Right renal pelvis (tissue), 4 donors: ENCODE measurements around the gene MIER3. TPM values are rescaled to one million over a fixed set of nuclear protein-coding genes. Genes with fewer than 3 reads are reported as not detected.

Experiments used
- DNase-seq, 4 donors: peaks; one replicate each; pipeline ENCODE4 v3.0.0-alpha.2; 2013; ENCODE audit warnings: low read depth in 4 of 4, low spot score in 3 of 4, missing footprints in 1 of 4
- polyA plus RNA-seq, 4 donors: library from polyadenylated mRNA; unstranded; fragments of 120-200 nt; gene quantifications; one replicate each; pipeline ENCODE4 v1.2.1, GENCODE V29; 2013; ENCODE audit not compliant: insufficient read length in 4 of 4

MIER3 gene
- polyA plus RNA-seq, 4 donors: 31.4 to 44.2 (median 40.4) TPM

DNA sequence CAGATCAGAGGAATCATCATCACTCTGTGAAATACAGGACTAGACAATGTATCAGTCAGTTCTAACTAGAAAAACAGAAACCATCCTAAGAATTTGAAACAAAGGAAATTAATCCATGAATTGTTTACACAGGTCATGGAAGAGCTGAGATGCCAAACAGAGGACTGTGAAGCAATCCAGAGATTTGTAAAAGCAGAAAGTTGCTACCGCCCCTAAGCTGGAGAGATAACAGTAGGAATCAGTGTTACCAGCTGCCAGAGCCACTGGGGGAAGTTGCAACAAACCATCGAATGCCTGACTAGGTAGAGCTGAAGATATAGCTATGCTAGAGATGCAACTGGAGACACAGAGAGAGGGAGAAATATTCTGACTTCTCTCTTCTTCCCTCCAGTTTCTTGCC lies 10.4 kb upstream of the MIER3 start:
- DNase-seq: no peak

DNA sequence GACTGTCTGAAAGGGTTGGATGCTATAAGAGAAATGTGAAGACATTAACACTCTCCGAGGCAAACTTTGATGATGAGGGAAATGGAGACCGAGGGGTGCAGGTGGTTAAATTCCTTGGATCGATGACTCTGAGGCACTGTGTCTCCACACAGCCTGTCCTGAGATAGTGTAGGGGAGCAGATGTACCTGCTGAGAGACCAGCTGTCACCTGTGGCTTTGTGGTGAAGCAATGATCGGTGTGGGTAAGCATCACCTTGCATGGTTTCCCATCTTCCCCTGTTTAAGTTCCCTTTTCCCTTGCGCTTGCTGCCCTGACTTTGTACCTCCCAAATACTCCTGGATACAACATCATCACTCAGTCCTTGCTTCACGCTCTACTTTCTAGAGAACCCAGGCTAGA lies 9.8 kb upstream of the MIER3 start:
- no peak for DNase-seq

DNA sequence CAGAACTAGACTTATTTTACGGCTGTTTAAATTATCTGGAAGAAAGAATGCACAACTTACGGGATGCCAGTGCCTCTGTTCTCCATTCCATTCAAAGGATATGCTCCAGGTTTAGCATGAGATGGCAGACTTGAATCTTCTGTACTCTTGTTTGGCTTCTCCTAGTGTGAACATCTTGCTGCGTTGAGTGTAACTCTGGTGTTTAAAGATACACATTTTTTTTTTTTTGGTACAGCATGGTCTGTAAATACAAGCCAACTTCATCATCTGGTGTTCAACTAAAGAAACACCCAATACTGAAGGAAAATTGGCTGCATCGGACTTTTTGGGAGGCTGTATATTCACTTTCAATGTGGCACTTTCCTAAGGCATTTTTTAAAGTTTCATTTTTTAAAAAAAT lies 7.4 kb upstream of the MIER3 start:
- DNase-seq: no peak

DNA sequence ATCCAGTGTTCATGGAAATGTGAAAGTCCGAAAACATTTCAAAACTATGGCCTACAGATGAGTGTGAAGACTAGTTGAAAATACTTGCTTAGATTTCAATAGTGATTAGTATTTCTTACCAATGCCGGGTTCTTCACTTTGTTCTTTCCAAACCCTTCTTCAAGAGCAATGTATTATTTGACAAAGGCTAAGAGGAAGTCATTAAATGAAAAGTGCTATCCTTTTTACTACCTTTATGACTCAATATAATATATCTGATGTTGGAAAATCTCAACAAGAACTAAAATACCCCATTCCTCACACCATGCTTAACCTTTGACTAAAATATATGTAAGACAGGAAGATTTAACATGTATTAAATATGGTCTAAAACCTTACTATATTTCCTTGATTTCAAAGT lies 6.7 kb upstream of the MIER3 start:
- no peak for DNase-seq

DNA sequence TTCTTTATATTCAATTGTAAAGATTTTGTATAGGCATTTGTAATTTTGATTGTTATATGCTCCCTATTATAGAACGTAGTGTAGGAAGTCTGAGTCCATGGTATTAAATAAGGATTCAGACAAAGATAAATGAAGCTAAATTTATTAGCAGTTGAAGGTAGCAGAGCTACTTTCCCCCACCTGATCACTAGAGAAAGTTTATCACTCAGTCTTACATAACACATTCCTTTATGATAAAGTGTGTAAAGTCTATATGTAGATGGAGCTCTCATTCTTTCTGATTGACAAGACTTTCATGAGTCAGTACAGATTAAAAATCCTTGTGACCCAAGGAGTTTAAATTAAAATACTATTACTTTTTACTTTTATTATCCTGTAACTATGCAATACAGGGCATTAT lies 2.3 kb upstream of the MIER3 start:
- no peak for DNase-seq

DNA sequence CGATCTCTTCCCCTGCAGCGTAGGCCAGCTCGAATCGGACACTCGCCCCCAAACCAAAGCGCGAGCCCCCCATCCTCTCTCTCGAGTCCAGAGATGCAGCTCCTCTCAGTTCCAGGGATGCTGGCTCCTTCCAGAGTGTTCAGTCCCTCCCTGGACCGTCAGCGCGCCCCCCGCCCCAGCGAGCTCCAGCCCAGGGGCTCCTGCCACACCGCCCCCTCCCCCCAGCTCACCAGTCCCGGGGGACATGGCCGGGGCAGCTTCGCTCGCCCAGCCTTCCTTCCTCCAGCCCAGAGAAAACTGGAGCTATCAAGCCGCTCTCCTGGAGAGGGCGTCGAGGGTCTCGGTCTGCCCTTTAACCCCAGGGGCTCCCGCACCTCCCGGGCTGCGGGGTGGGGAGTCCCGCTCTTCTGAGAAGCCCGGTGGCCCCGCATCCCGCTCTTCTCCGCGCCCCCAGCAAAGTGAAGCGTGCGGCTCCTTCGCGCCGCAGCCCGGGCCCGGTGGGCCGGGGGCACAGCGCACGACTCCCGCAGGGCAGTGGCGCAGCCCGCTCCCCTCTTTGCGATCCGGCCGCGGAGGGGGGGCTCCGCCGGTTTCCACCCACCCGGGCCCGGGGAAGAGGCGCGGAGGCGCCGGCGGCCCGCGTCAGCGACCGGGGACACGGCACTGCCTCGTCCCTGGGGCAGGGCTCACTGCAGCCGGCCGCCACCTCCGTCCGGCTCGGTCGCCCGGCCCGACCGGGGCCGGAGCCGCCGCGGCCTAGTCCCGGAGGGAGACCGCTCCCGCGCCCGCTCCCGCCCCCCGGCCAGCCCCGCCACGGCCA lies 587 bp downstream of the MIER3 start:
- DNase-seq: peak; percentile 15 to 41 (median 22)

DNA sequence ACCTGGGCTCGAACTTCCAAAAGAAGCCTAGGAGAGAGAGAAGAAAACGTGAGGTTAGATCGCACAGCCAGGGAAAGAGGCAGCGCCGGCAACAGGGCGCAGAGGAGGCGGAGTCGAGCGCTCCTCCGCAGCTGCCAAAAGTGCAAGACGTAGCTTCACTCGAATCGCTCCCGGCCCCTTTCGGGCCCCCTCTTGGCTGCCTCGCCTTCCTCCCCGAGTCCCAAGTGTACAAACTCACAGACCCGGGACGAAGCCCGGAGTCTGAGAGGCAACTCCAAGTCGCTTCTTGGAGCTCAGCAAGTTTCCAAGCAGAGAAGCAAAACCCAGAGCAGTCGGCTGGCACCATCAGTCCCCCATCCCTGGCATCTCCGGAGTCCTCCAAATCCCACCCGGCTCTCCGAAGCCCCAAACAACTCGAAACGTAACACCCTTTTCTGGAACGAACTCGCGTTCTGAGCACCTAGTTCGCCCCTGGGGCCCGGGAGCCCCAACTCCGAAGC lies 1.2 kb downstream of the MIER3 start:
- DNase-seq: peak; percentile 42 to 69 (median 62)

DNA sequence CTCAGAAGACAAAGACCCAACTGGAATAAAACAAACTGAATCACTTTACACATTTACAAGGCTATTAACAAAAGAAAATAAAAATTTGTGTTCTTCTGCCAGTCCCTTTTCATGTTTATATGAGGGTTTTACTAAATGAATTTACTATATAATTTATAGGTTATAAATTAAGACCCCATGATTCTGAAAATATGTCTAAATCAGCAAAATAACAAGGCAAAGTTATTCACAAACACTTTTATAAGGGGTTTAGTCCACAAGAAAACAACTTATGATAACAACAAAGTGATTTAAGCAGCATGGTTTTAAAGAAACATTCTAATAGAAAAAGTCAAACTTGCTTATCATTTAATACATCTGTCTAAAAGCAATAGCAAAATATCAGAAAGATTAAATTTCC lies 4.9 kb downstream of the MIER3 start:
- DNase-seq: no peak

DNA sequence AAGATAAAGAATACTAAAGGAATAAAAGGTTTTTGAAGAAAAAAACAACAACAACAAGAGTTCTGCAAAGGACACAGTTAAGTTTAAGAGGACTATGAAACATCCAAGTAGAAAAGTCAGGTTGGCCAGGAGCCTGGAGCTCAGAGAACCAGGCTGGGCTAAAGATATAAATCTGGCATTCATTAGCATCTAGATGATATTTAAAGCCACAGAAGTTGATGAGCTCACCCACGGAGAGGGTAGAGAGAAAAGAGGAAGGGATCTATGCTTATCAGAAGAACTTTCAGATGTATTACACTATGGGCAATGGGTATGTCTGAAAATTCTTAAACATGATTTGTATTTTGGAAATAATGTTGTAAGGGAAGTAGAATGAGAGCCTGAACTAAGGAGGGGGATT lies 9.9 kb downstream of the MIER3 start:
- no peak for DNase-seq

DNA sequence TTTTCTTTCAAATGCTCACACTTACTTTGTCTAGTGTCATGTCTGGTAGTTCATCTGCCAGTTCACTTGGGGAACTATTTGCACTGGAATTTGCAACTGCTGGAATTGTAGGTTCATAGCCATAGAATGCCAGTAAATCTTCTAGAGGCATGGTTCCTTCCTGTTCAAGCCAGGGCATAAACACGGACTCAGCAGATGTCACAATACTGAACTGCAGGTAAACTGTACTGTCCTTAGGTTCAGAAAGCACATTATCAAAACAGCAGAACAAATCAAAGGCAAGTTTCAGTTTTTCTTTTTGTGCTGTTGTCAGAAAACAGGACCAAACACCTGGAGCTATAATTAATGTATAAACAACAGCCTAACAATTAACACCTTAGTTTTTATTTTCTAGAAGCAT lies 13.1 kb downstream of the MIER3 start:
- DNase-seq: no peak

DNA sequence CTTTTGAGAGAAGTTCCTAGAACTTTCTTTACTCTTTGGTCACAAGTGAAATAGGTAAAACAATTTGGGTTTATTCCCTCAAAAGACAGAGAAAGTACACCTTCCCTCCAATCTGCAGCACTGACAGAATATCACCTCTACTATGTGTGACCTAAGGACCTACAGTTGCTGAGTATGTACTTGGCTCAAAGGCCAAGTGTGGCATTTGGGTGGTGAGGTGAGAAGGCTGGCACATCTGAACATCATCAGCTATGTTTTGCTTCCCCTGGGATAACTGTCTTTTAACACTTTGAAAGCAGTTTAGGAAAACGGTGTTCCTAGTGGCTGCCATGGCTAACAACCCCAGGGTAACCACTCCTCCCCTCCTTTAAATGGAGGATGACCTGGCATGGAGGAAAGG lies 17.6 kb downstream of the MIER3 start:
- DNase-seq: no peak

DNA sequence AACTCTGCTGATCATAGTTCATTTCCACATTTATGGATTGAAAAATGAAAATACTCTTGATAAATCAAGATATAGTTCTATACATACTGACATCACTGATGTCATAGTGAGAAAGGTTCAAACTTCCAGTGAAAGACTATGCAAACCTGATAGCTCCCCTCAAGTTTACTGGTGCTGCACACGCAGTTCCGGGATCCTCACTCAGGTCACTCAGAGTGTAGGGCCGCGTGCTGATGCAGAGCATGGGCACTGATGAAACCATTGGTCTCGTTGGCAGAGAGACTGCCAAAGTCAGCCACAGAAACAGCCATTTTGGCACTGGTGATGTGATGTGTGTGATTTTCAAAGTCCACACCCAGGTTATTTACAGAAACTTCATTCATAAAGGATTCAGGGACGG lies 29.0 kb downstream of the MIER3 start:
- no peak for DNase-seq

DNA sequence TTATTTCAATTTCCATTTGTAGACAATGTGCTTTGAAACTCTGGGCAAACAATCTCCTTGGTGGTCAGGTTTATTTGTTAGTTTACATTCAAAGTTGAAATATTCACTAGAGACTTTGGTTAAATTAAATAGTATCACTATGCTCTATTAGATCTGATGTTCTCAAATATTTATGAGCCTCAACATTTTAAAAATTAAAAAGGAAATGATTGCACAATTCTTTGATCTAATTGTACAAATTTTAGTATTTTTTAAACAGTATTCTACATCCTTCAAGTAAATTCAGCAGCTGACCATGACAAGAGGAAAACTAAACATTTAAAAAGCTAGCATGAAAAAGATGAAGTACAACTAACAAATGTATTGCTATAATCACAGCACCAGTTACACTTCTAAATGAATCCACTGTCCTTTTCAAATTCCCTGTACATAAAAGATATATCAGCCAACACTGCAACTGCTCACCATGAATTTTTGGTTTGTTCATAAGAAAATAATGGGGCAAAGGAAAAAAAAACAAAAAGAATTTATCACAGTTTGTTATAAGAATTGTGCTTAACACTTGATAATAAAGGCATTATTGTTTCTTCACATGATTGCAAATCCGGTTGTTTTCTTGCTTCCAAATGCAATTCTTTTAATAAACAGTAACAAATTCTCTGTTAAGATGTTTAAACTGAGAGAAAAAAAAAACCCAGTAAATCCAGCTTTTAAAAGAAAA lies 31.8 kb downstream of the MIER3 start:
- no peak for DNase-seq

DNA sequence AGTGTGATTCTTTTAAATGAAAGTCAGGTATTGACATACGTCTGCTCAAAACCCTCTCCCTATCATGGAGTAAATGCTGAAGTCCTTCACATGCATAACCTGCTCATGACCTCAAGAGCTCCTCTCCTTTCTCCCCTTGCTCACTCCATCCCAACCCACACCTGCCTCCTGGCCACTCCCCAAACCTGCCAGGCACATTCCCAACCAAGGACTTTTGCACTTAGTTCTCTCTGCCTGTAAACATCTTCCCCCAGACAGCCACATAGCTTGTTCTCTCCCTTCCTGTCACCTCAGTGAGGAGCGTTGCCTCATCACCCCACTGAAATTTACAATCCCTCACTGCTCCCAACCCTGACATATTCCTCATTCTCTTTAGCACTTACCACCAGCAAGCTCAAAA lies 33.9 kb downstream of the MIER3 start:
- DNase-seq: no peak

DNA sequence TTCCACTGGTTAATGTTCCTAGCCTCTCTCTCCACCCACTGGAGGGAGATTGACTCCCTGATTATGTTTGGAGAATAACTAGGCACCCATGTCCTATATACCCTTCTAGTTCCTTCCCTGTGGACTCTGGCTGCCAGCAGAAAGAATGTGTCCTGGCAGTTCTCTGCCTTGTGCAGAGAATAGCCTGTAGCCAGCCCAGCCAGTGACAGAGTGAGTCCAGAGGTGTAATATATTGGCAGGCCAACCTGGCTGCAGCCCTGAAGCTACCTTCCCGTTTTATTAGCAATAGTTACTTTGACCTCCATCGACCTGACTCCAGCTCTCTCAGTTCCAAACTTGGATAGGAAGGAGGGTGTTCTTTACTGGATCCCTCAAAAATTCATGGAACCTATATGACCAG lies 34.4 kb downstream of the MIER3 start:
- DNase-seq: no peak

DNA sequence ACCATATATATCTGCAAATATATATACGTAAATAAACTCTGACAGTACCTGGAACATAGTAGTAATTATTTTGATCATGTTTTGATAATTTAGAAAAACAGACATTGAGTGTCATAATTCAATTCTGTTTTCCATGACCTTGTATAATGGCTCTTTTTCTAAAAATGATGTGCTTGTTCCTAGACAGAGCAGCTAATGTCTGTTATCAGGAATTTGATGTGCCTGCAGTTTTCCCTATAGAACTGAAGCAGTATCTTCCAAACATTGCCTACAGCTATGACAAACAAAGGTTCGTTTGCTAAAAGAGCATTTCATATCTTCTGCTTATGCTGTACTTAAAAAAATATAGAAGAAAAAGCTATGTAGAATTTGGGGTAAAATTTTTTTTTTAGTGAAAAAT lies 37.2 kb downstream of the MIER3 start:
- no peak for DNase-seq

DNA sequence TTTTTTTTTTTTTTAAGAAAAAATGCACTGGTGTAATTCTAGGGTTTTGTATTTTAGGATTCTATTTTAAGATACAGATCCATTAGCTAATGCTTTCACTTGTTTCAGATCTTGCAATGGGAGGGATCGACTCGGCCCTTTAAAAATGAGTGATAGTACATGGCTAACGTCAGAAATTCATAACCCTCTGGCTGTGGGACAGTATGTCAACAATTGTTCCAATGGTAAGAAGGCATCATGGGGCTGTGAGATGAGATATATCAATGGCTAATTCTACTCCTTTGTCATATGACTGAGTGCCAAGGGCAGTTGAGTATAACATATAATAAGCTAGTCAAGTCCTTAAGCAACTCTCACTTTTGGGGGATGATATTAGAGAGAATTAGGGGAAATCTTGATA lies 38.2 kb downstream of the MIER3 start:
- no peak for DNase-seq

DNA sequence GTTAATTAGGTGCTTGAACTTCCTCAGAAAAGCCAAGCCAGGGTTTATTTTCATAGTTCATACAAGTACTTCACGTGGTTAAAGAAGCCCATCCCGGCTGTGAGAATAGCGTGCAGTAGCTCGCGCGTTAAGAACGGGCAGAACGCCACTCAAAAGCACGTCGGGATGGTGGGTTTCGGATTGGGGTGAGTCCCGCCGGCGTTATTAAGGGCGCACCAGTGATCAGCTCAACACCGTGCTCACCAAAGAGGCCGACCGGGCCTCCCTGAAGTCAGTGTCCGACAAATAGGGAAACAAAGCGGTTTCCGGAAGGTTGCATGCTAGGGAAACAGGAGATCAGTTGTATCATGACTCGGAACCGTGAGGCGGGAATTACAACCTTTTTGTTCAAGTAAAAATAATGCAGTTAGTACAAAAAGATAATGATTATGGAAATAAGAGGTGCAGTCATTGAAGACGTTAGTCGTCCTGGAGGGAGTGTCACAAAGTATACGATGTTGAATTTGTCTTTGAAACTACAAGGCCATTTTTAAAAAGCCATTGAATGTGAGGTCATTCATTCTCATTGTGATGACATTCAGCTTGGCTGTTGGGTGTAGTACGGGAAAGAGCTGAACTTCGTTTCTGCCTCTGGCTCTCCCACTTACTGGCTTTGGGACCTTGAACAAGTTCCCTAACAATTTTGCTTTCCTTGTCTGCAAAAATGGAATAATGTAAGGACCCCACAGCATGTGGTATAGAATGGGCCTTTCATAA lies 41.5 kb downstream of the MIER3 start:
- peak in 2 of 4 donors; percentile 40 to 47 for DNase-seq

DNA sequence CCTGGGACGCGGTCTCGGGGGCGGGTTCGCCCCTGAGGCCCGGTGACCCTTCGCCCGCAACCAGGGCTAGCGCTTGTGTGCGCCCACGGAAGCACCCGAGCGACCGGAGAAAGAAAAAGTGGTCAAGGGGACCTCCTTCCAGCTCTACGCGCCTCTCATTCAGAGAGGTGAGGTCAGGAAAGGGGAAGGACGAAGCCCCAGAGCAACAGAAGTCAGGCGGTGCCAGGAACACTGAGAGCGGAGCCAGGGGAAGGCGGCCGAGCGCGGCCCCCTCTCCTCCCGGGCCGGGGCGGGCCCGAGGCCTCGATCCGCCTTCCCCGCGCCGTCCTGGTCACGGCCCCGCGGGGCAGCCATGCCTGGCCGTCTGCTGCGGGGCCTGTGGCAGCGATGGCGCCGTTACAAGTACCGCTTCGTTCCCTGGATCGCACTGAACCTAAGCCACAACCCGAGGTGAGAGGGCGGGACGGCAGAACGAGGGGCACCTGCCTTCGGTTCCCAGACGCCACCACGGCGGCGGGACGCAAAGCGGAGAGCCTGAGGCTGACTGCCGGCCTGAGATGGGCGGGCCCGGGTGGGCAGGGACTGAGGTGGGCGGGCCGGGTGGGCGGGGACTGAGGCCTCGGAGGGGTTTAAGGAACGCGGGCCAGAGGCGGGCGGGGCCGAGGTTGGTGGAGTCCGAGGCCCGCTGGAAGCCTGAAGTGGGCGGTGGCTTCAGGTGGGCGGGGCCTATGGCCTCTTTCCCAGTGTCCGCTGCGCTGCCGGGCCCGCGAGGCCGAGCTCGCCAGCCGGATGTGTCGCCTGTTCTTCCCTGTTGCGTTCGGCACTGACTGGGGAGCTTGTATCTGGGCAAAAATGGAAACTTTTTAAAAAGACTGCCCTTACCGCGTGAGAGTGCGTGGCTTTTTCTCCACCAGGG lies 42.4 kb downstream of the MIER3 start, which contains the start of gene SETD9:
TSS of gene SETD9 (plus strand) at position 303 of the 916 bp plus-strand sequence. CDS start at position 353, 50 bp downstream.
- DNase-seq: peak; percentile 94 to 96 (median 96)

DNA sequence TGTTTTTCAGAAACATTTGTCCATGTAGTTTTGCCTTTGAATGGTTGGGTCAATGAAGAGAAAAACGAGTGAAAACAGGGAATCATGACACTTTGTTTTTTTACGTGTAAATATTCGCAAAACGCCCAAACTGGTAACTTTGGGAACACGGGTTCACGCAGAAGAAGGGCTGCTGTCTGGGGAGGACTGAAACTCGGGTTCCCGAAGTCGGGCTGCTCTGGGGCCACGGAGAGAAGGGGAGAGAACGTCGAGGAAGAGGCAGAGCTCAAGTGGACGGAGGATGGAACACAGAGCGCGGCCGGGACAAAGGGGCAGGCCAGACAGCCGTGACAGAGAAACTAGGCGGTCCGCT lies 43.0 kb downstream of the MIER3 start:
- DNase-seq: peak in 2 of 4 donors; percentile 5 to 61
